MM.1S (cell line): Measurements from ENCODE around the gene BET1L.

Source experiments
- DNase-seq: peaks from one replicate; pipeline ENCODE4 v3.0.0-alpha.2; 2015
- H2AFZ ChIP-seq: fragments of 300-600 bp; sonication (generic); 2 replicates; pipeline ENCODE4 v1.6.0; 2016; ENCODE audit warnings: antibody characterized with exemption, low read length
- H3F3A ChIP-seq: fragments of 300-600 bp; sonication (generic); 2 replicates; pipeline ENCODE4 v1.6.1; 2016; ENCODE audit warnings: mild to moderate bottlenecking, antibody characterized with exemption, low read length, moderate library complexity, mixed read lengths; ENCODE audit not compliant: insufficient read depth
- H3K27ac ChIP-seq: fragments of 300-600 bp; sonication (generic); 2 replicates; pipeline ENCODE4 v1.5.1; 2016; ENCODE audit warnings: mild to moderate bottlenecking, low read length
- H3K27me3 ChIP-seq: fragments of 300-600 bp; sonication (generic); replicated peaks from 2 replicates; pipeline ENCODE4 v1.6.0; 2016; ENCODE audit warnings: low read length; ENCODE audit not compliant: insufficient read depth
- H3K36me3 ChIP-seq: fragments of 300-600 bp; sonication (generic); replicated peaks from 2 replicates; pipeline ENCODE4 v1.6.1; 2016; ENCODE audit warnings: mild to moderate bottlenecking, low read length, mixed read lengths; ENCODE audit not compliant: insufficient read depth
- H3K4me1 ChIP-seq: fragments of 300-600 bp; sonication (generic); 2 replicates; pipeline ENCODE4 v1.6.1; 2016; ENCODE audit warnings: low read length, mixed read lengths
- H3K4me2 ChIP-seq: fragments of 300-600 bp; sonication (generic); 2 replicates; pipeline ENCODE4 v1.6.0; 2016; ENCODE audit warnings: low read depth, low read length
- H3K4me3 ChIP-seq: fragments of 300-600 bp; sonication (generic); 2 replicates; pipeline ENCODE4 v1.5.1; 2016; ENCODE audit warnings: low read length, mixed read lengths
- H3K79me2 ChIP-seq: fragments of 300-600 bp; sonication (generic); 2 replicates; pipeline ENCODE4 v1.6.1; 2016; ENCODE audit warnings: mixed run types, low read length, mixed read lengths
- H3K9ac ChIP-seq: fragments of 300-600 bp; sonication (generic); 2 replicates; pipeline ENCODE4 v1.6.1; 2016; ENCODE audit warnings: low read length, mixed read lengths
- H3K9me2 ChIP-seq: fragments of 300-600 bp; sonication (generic); replicated peaks from 2 replicates; pipeline ENCODE4 v1.6.1; 2016; ENCODE audit warnings: mild to moderate bottlenecking, low read length, mixed read lengths; ENCODE audit not compliant: insufficient read depth
- H3K9me3 ChIP-seq: fragments of 300-600 bp; sonication (generic); replicated peaks from 2 replicates; pipeline ENCODE4 v1.6.1; 2016; ENCODE audit warnings: mild to moderate bottlenecking, low read length, mixed read lengths; ENCODE audit not compliant: insufficient read depth
- H4K20me1 ChIP-seq: fragments of 300-600 bp; sonication (generic); 2 replicates; pipeline ENCODE4 v1.6.1; 2016; ENCODE audit warnings: mild to moderate bottlenecking, low read length, moderate library complexity, mixed read lengths; ENCODE audit not compliant: insufficient read depth
- EZH2 ChIP-seq: fragments of 300-600 bp; sonication (generic); optimal IDR thresholded peaks from 2 replicates; pipeline ENCODE3; 2017; ENCODE audit warnings: low read depth, mild to moderate bottlenecking, antibody characterized with exemption, low read length, mixed read lengths
- EZH2phosphoT487 ChIP-seq: fragments of 300-600 bp; sonication (generic); IDR thresholded peaks from 2 replicates; pipeline ENCODE4 v1.6.1; 2018; ENCODE audit warnings: antibody characterized with exemption, low read length
- TF ChIP-seq, protein P1 (sequence below): fragments of 300-600 bp; sonication (generic); IDR thresholded peaks from 2 replicates; pipeline ENCODE4 v1.5.1; 2016; ENCODE audit warnings: antibody characterized with exemption, low read length, mixed read lengths

The BET1L gene

DNA sequence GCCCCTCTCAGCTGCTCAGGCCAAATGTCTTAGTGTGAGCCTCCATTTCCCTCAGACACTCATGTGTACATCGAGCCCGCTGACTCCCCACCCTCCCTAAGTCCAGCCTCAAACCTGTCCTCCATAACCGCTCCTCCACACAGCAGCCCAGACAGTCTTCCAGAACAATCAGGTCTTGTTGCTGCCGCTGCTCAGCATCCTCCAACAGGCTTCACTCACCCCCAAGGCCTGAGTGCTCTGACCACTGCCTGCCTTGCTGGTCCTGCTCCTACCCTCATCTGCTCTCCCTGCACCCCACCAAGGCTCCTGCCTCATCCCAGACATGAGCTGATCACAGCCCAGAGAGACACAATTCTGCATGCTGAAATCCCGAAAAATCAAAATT, 46.7 kb upstream of the BET1L start:
- Histone ChIP-seq H3K9me3 (no peaks in the 10 kb centered on the region), H3K36me3 (0 out of 2 replicates have a peak, but pooled peaks cover 3% of the 10 kb centered on the region), H2AFZ (no peak overlapping the region), H3K9me2 (no peaks in the 10 kb centered on the region), H3K79me2 (no peaks in the 10 kb centered on the region), H3K9ac (no peak overlapping the region), H3K4me1 (no peaks in the 10 kb centered on the region), H3K27me3 (no peaks in the 10 kb centered on the region), H3K4me2 (no peak overlapping the region), H3F3A (no peaks in the 10 kb centered on the region; the same call in 1 of the 2 replicates), H3K27ac (no peak overlapping the region), H4K20me1 (no peaks in the 10 kb centered on the region), H3K4me3 (no peak overlapping the region)
- TF ChIP-seq, protein P1, sequence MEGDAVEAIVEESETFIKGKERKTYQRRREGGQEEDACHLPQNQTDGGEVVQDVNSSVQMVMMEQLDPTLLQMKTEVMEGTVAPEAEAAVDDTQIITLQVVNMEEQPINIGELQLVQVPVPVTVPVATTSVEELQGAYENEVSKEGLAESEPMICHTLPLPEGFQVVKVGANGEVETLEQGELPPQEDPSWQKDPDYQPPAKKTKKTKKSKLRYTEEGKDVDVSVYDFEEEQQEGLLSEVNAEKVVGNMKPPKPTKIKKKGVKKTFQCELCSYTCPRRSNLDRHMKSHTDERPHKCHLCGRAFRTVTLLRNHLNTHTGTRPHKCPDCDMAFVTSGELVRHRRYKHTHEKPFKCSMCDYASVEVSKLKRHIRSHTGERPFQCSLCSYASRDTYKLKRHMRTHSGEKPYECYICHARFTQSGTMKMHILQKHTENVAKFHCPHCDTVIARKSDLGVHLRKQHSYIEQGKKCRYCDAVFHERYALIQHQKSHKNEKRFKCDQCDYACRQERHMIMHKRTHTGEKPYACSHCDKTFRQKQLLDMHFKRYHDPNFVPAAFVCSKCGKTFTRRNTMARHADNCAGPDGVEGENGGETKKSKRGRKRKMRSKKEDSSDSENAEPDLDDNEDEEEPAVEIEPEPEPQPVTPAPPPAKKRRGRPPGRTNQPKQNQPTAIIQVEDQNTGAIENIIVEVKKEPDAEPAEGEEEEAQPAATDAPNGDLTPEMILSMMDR, result no peak
- TF ChIP-seq EZH2 (no peak), EZH2phosphoT487 (no peak)
- DNase-seq, result no peak

DNA sequence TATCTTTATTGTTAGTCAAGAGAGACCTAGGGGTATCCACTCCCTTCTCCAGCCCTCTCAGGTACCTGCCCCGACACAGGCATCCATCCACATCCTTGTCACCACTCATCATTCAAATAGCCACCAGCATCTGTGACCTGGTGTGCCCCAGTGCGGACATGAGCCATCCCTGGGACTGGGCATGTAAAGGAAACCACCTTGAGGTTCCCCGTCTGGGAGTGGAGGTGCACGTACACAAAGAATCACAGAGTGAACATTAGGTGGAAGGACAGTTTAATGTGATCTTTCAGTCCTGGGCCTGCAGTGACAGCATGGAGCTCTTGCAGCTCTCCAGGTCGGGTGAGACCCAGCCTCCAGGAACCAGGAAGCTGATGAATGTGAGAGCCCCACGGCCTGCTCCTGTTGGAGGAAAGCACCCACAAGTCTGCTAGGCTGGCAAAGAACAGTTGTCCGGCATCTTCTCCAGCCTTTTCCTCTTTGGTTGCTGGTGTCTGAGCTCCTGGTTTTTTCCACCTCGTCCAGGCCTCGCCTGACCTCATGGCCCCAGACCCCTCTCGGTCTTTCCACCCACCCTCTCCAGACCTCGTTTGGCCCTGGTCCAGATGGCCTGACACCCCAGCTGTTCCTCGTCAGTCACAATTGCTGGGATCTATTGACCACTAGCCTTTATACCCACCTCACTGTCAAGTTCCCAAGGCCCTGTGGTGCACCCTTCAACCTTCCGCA, 46.1 kb upstream of the BET1L start:
- H3K9me3 ChIP-seq, result no peaks in the 10 kb centered on the region

DNA sequence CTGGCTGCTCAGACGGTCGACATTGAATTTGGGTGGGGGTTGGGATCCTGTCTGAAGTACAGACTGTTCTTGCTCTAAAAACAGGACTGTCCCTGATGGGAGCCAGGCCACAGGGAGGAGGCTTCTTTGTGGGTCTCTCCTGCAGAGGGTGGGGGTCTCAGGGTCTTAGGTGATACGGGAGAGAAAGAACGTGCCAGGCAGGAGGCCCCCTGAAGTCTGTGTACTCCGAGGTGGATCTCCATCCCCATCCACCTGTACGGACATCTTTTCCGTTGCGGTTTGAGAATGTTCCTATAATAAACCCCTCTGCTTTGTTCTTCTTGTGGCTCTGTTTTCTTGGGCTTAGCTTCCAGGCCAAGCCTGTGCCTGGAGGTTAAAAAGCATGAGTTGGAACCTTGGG, 45.5 kb upstream of the BET1L start:
- no peak overlapping the region for H3K9ac ChIP-seq
- peaks cover 12% of the 10 kb centered on the region; the same call in 1 of the 2 replicates for H3K36me3 ChIP-seq
- H3K4me3 ChIP-seq, result no peak overlapping the region
- no peak for TF ChIP-seq EZH2
- no peak for TF ChIP-seq EZH2phosphoT487
- TF ChIP-seq, protein P1, result no peak
- H3K4me2 ChIP-seq, result no peak overlapping the region
- H4K20me1 ChIP-seq, result no peaks in the 10 kb centered on the region
- no peaks in the 10 kb centered on the region for H3K9me2 ChIP-seq
- H3K27me3 ChIP-seq, result no peaks in the 10 kb centered on the region
- no peaks in the 10 kb centered on the region for H3K9me3 ChIP-seq
- no peaks in the 10 kb centered on the region; the same call in 1 of the 2 replicates for H3F3A ChIP-seq
- no peaks in the 10 kb centered on the region for H3K4me1 ChIP-seq
- H3K27ac ChIP-seq, result no peak overlapping the region
- H2AFZ ChIP-seq, result no peak overlapping the region
- no peaks in the 10 kb centered on the region for H3K79me2 ChIP-seq
- DNase-seq, result no peak

More for the DNA sequence above, 46.1 kb upstream of the BET1L start:
- Histone ChIP-seq H3K4me2 (no peak overlapping the region), H4K20me1 (no peaks in the 10 kb centered on the region), H3K27ac (no peak overlapping the region), H3F3A (no peaks in the 10 kb centered on the region; the same call in 1 of the 2 replicates), H3K27me3 (no peaks in the 10 kb centered on the region), H3K79me2 (no peaks in the 10 kb centered on the region), H3K9me2 (no peaks in the 10 kb centered on the region), H3K4me1 (no peaks in the 10 kb centered on the region), H3K36me3 (0 out of 2 replicates have a peak, but pooled peaks cover 7% of the 10 kb centered on the region), H3K4me3 (no peak overlapping the region), H2AFZ (no peak overlapping the region), H3K9ac (no peak overlapping the region)
- no peak for DNase-seq
- no peak for TF ChIP-seq EZH2phosphoT487
- TF ChIP-seq, protein P1, result no peak
- no peak for TF ChIP-seq EZH2
